Measurements from ENCODE around the gene TMUB1.

Gene TMUB1

GRCh38 chr7:151061213-151062110 is 21.8 kb downstream of the TMUB1 start:
- Histone ChIP-seq H3K27ac (peak overlapping the region; percentile 12), H3K36me3 (replicated peaks) (peaks cover 24% of the 10 kb centered on the region), H3K27me3 (replicated peaks) (no peaks in the 10 kb centered on the region), H3K4me3 (ENCODE audit: low read depth, low read length) (peak overlapping the region; percentile 76)
- no peak for DNase-seq
- in situ Hi-C loops (cut with HindIII; ENCODE audit: low pct_ligation_motif_present, low sequenced_read_pairs) = no loop called here
- TF ChIP-seq CTCF (IDR thresholded peaks at IDR 0.05; ENCODE audit: low read depth, low read length, missing control alignments) = no peak

- in situ Hi-C loops (cut with HindIII; ENCODE audit: low pct_ligation_motif_present, low sequenced_read_pairs) = no loop called here
- no peaks in the 10 kb centered on the region for H3K27me3 ChIP-seq (replicated peaks)
- TF ChIP-seq CTCF (IDR thresholded peaks at IDR 0.05; ENCODE audit: low read depth, low read length, missing control alignments) = peak; percentile 29
- H3K27ac ChIP-seq = peak overlapping the region; percentile 92
- DNase-seq = no peak
- peak overlapping the region; percentile 76 for H3K4me3 ChIP-seq (ENCODE audit: low read depth, low read length)
- peaks cover 16% of the 10 kb centered on the region for H3K36me3 ChIP-seq (replicated peaks)
Observed at GRCh38 chr7:151060416-151061212, 22.7 kb downstream of the TMUB1 start.

GRCh38 chr7:151060113-151060415 is 23.2 kb downstream of the TMUB1 start:
- no peak for TF ChIP-seq CTCF (IDR thresholded peaks at IDR 0.05; ENCODE audit: low read depth, low read length, missing control alignments)
- in situ Hi-C loops (cut with HindIII; ENCODE audit: low pct_ligation_motif_present, low sequenced_read_pairs) = no loop called here
- peak overlapping the region; percentile 76 for H3K4me3 ChIP-seq (ENCODE audit: low read depth, low read length)
- no peak for DNase-seq
- H3K27ac ChIP-seq = peak overlapping the region; percentile 92
- H3K27me3 ChIP-seq (replicated peaks) = no peaks in the 10 kb centered on the region
- H3K36me3 ChIP-seq (replicated peaks) = peaks cover 14% of the 10 kb centered on the region

- Histone ChIP-seq H3K4me3 (ENCODE audit: low read depth, low read length) (peak within 1 kb of the TSS; percentile 76), H3K36me3 (replicated peaks) (peaks cover 8% of the 10 kb centered on the region), H3K27me3 (replicated peaks) (no peaks in the 10 kb centered on the region), H3K27ac (peak within 1 kb of the TSS; percentile 92)
- peak; percentile 70 for TF ChIP-seq CTCF (IDR thresholded peaks at IDR 0.05; ENCODE audit: low read depth, low read length, missing control alignments)
- in situ Hi-C loops (cut with HindIII; ENCODE audit: low pct_ligation_motif_present, low sequenced_read_pairs) = no loop called here
- DNase-seq = peak; percentile 42
Observed at GRCh38 chr7:151059367-151060112, 23.8 kb downstream of the TMUB1 start, which contains the start of gene SLC4A2. TSS of gene SLC4A2 (plus strand) at chr7:151059589. CDS start at chr7:151061988, 2,399 bp downstream.

GRCh38 chr7:151058781-151059366 is 24.4 kb downstream of the TMUB1 start:
- in situ Hi-C loops (cut with HindIII; ENCODE audit: low pct_ligation_motif_present, low sequenced_read_pairs) = no loop called here
- Histone ChIP-seq H3K27me3 (replicated peaks) (no peaks in the 10 kb centered on the region), H3K27ac (peak overlapping the region; percentile 92), H3K36me3 (replicated peaks) (peaks cover 6% of the 10 kb centered on the region), H3K4me3 (ENCODE audit: low read depth, low read length) (peak overlapping the region; percentile 76)
- no peak for TF ChIP-seq CTCF (IDR thresholded peaks at IDR 0.05; ENCODE audit: low read depth, low read length, missing control alignments)
- DNase-seq = no peak

Data from brain microvascular endothelial cell (primary cell).